ENCODE measurements around the gene CALD1. TPM values are rescaled to one million over a fixed set of nuclear protein-coding genes. Genes with fewer than 3 reads are reported as not detected.
A peak's percentile ranks its signal among the peaks of the same experiment; 100 is the strongest.

Gene CALD1
- total RNA-seq, 1 experiment from 2014 or later: 147 TPM

DNA sequence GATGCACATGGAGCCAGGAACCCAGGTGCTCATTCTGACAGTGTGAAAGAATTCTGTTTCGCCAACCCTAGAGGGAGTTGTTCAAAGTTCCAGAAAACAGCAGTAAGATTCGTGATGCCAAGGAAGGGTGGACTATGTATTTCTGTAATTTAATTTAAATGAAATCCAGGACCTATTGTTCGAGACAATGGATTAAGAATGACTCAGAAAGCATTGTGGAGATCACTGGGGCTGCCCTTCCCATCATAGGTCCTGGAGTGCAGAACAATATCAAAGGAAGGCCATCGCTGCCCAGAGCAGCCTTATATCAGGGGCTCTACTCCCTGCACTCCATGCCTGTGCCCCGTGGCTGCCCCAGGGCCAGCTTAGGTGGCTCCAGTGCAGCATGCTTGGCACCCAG, 32.1 kb upstream of the CALD1 start:
- Mint-ChIP-seq H3K9me3 (no peaks in the 10 kb centered on the region), H3K36me3 (no peaks in the 10 kb centered on the region), H3K27ac (no peak overlapping the region), H3K4me3 (no peak overlapping the region), H3K4me1 (peaks cover 29% of the 10 kb centered on the region), H3K27me3 (ENCODE audit: low read depth) (no peaks in the 10 kb centered on the region)
- CTCF ChIA-PET: no interaction called here
- DNase-seq (ENCODE audit: low spot score) (no peak), ATAC-seq (no peak)
- TF ChIP-seq FOXP1 (CRISPR knock-in tag; IDR thresholded peaks at IDR 0.05; ENCODE audit: borderline replicate concordance): no peak
- TF ChIP-seq NFE2L1 (CRISPR knock-in tag; IDR thresholded peaks at IDR 0.05): no peak
- TF ChIP-seq TCF7 (CRISPR knock-in tag; IDR thresholded peaks at IDR 0.05; ENCODE audit: low read depth): no peak
- TF ChIP-seq, protein P1, sequence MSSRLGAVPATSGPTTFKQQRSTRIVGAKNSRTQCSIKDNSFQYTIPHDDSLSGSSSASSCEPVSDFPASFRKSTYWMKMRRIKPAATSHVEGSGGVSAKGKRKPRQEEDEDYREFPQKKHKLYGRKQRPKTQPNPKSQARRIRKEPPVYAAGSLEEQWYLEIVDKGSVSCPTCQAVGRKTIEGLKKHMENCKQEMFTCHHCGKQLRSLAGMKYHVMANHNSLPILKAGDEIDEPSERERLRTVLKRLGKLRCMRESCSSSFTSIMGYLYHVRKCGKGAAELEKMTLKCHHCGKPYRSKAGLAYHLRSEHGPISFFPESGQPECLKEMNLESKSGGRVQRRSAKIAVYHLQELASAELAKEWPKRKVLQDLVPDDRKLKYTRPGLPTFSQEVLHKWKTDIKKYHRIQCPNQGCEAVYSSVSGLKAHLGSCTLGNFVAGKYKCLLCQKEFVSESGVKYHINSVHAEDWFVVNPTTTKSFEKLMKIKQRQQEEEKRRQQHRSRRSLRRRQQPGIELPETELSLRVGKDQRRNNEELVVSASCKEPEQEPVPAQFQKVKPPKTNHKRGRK (CRISPR knock-in tag; IDR thresholded peaks at IDR 0.05; ENCODE audit: borderline replicate concordance): no peak
- TF ChIP-seq, protein P2, sequence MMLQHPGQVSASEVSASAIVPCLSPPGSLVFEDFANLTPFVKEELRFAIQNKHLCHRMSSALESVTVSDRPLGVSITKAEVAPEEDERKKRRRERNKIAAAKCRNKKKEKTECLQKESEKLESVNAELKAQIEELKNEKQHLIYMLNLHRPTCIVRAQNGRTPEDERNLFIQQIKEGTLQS (CRISPR knock-in tag; conservative IDR thresholded peaks at IDR 0.05): no peak
- TF ChIP-seq CREM (CRISPR knock-in tag; IDR thresholded peaks at IDR 0.05): no peak
- no peak for TF ChIP-seq NR2C2 (CRISPR knock-in tag; IDR thresholded peaks at IDR 0.05)
- no peak for TF ChIP-seq ZNF232 (CRISPR knock-in tag; IDR thresholded peaks at IDR 0.05)
- TF ChIP-seq, protein P3, sequence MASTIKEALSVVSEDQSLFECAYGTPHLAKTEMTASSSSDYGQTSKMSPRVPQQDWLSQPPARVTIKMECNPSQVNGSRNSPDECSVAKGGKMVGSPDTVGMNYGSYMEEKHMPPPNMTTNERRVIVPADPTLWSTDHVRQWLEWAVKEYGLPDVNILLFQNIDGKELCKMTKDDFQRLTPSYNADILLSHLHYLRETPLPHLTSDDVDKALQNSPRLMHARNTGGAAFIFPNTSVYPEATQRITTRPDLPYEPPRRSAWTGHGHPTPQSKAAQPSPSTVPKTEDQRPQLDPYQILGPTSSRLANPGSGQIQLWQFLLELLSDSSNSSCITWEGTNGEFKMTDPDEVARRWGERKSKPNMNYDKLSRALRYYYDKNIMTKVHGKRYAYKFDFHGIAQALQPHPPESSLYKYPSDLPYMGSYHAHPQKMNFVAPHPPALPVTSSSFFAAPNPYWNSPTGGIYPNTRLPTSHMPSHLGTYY (CRISPR knock-in tag; IDR thresholded peaks at IDR 0.05): no peak
- POLR2A ChIA-PET: no interaction called here

DNA sequence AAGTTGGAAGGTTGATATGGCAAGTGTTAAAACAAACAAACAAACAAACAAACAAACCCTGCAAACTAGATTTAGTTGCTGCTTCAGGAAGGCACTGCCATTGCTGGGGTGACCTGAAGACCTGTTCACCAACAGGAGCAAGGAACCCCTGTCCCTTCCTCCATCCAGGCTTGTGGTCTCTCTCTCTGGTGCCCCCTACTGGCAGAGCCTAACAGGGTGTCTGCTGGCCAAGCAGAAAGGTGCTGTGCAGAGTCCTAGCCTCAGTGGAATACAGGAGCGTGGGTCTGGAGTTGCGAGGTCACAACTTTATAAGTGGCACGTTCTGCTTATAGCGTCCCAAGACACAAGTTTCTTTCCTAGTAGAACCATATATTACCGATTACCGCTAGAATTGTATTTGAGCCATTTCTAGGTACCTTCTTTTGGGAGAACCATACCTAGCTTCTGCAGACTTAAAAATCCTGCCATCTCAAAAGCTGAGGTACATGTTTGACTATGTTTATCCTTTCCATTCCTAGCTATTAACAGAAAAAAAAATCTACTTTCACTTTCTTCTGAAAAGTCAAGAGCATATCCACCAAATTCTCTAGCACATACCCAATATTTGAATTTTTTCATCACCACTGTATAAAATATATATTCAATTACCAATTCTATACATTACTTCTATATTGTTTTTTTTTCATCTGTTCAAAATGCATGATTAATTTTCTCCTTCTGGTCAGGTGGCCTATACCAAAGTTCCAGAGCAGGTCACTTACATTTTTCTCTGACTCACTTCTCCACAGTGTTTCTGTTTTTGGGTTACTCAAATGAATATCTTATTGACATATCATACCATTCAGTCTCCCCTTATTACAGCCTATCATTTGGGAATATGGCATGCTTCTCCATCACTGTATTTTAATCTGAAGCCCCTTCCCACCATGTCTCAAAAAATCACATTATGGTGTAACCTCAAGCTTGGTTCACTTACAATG, 29.1 kb upstream of the CALD1 start:
- Mint-ChIP-seq H3K27me3 (ENCODE audit: low read depth) (no peaks in the 10 kb centered on the region), H3K36me3 (no peaks in the 10 kb centered on the region), H3K4me1 (peaks cover under 1% of the 10 kb centered on the region), H3K4me3 (no peak overlapping the region), H3K9me3 (no peaks in the 10 kb centered on the region), H3K27ac (no peak overlapping the region)
- DNase-seq (ENCODE audit: low spot score) (peak; percentile 82), ATAC-seq (peak; percentile 99)
- TF ChIP-seq HMGA2 (CRISPR knock-in tag; IDR thresholded peaks at IDR 0.05) (no peak), GTF2I (CRISPR knock-in tag; conservative IDR thresholded peaks at IDR 0.05) (no peak), OVOL2 (CRISPR knock-in tag; IDR thresholded peaks at IDR 0.05; ENCODE audit: borderline replicate concordance) (no peak), NFATC4 (CRISPR knock-in tag; IDR thresholded peaks at IDR 0.05) (no peak)
- TF ChIP-seq, protein P4, sequence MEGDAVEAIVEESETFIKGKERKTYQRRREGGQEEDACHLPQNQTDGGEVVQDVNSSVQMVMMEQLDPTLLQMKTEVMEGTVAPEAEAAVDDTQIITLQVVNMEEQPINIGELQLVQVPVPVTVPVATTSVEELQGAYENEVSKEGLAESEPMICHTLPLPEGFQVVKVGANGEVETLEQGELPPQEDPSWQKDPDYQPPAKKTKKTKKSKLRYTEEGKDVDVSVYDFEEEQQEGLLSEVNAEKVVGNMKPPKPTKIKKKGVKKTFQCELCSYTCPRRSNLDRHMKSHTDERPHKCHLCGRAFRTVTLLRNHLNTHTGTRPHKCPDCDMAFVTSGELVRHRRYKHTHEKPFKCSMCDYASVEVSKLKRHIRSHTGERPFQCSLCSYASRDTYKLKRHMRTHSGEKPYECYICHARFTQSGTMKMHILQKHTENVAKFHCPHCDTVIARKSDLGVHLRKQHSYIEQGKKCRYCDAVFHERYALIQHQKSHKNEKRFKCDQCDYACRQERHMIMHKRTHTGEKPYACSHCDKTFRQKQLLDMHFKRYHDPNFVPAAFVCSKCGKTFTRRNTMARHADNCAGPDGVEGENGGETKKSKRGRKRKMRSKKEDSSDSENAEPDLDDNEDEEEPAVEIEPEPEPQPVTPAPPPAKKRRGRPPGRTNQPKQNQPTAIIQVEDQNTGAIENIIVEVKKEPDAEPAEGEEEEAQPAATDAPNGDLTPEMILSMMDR (IDR thresholded peaks at IDR 0.05): peak; percentile 88
- TF ChIP-seq, protein P5, sequence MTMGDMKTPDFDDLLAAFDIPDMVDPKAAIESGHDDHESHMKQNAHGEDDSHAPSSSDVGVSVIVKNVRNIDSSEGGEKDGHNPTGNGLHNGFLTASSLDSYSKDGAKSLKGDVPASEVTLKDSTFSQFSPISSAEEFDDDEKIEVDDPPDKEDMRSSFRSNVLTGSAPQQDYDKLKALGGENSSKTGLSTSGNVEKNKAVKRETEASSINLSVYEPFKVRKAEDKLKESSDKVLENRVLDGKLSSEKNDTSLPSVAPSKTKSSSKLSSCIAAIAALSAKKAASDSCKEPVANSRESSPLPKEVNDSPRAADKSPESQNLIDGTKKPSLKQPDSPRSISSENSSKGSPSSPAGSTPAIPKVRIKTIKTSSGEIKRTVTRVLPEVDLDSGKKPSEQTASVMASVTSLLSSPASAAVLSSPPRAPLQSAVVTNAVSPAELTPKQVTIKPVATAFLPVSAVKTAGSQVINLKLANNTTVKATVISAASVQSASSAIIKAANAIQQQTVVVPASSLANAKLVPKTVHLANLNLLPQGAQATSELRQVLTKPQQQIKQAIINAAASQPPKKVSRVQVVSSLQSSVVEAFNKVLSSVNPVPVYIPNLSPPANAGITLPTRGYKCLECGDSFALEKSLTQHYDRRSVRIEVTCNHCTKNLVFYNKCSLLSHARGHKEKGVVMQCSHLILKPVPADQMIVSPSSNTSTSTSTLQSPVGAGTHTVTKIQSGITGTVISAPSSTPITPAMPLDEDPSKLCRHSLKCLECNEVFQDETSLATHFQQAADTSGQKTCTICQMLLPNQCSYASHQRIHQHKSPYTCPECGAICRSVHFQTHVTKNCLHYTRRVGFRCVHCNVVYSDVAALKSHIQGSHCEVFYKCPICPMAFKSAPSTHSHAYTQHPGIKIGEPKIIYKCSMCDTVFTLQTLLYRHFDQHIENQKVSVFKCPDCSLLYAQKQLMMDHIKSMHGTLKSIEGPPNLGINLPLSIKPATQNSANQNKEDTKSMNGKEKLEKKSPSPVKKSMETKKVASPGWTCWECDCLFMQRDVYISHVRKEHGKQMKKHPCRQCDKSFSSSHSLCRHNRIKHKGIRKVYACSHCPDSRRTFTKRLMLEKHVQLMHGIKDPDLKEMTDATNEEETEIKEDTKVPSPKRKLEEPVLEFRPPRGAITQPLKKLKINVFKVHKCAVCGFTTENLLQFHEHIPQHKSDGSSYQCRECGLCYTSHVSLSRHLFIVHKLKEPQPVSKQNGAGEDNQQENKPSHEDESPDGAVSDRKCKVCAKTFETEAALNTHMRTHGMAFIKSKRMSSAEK (CRISPR knock-in tag; IDR thresholded peaks at IDR 0.05; ENCODE audit: borderline replicate concordance): no peak
- CTCF ChIA-PET: interaction anchor here (0.6 to 1.7 kb wide), 11 partner anchors 10 to 192 kb away, joined by 3 to 5 read pairs (median 3); no protein-coding TSS in a partner anchor
- POLR2A ChIA-PET: no interaction called here

All from WTC11 (cell line).